Natural killer cell (primary cell): Measurements from ENCODE around the gene DAPK1. TPM values are rescaled to one million over a fixed set of nuclear protein-coding genes. Genes with fewer than 3 reads are reported as not detected.

Source experiments
- ATAC-seq, 3 donors: fragments of 150-1000 bp in 2 of 3; fragments of 200-7000 bp in 1 of 3; cut with Tn5 transposase; 1 replicate in 1 of 3; 2 replicates in 2 of 3; pipeline ENCODE4 v1.10.0; 2021; ENCODE audit warnings: mild to moderate bottlenecking in 2 of 3, moderate library complexity in 2 of 3
- DNase-seq, 2 donors: peaks; one replicate each; pipeline versions ENCODE4 v3.0.0 to v3.0.0-alpha.2; 2013 to 2021; ENCODE audit warnings: mixed read lengths in 1 of 2
- H3K27ac ChIP-seq: one replicate; pipeline ENCODE4 v1.5.1; 2013; ENCODE audit warnings: mild to moderate bottlenecking, low read length
- H3K27me3 ChIP-seq: one replicate; pipeline ENCODE4 v1.6.1; 2013; ENCODE audit warnings: low read length; ENCODE audit not compliant: control insufficient read depth, insufficient read depth
- H3K36me3 ChIP-seq: one replicate; pipeline ENCODE4 v1.6.1; 2013; ENCODE audit warnings: low read length; ENCODE audit not compliant: control insufficient read depth, insufficient read depth
- H3K4me1 ChIP-seq: one replicate; pipeline ENCODE4 v1.6.1; 2013; ENCODE audit warnings: low read length; ENCODE audit not compliant: control insufficient read depth, insufficient read depth
- H3K4me3 ChIP-seq: one replicate; pipeline ENCODE4 v1.5.1; 2013; ENCODE audit warnings: low read length
- H3K9me3 ChIP-seq: one replicate; pipeline ENCODE4 v1.6.1; 2013; ENCODE audit warnings: low read length; ENCODE audit not compliant: control insufficient read depth, insufficient read depth
- H3K27ac Mint-ChIP-seq, 2 donors: one replicate each; pipeline ENCODE4 v1.8.0; 2022; ENCODE audit warnings: mild to moderate bottlenecking in 2 of 2, mixed read lengths in 2 of 2, moderate library complexity in 1 of 2
- H3K27me3 Mint-ChIP-seq, 2 donors: one replicate each; pipeline ENCODE4 v1.8.0; 2022; ENCODE audit warnings: low read depth in 2 of 2, mixed read lengths in 2 of 2
- H3K36me3 Mint-ChIP-seq: one replicate; pipeline ENCODE4 v1.8.0; 2022; ENCODE audit warnings: mixed read lengths
- H3K4me1 Mint-ChIP-seq, 2 donors: one replicate each; pipeline ENCODE4 v1.8.0; 2022; ENCODE audit warnings: mixed read lengths in 2 of 2
- H3K4me3 Mint-ChIP-seq: one replicate; pipeline ENCODE4 v1.8.0; 2022; ENCODE audit warnings: mild to moderate bottlenecking, moderate library complexity, mixed read lengths
- H3K9me3 Mint-ChIP-seq, 2 donors: one replicate each; pipeline ENCODE4 v1.8.0; 2022; ENCODE audit warnings: mixed read lengths in 2 of 2
- CTCF ChIP-seq: fragments of 200-600 bp; IDR thresholded peaks from one replicate; pipeline ENCODE4 v1.8.0; 2022; ENCODE audit warnings: antibody characterized with exemption
- WGBS: methylation state at CpG from one replicate; pipeline ENCODE4 v1.1.7; 2013; ENCODE audit warnings: missing lambda C conversion rate; ENCODE audit not compliant: insufficient coverage; 5-methylcytosine and 5-hydroxymethylcytosine counted together
- intact Hi-C: fragments of 100-400 bp; cut with micrococcal nuclease; formaldehyde crosslinking; loops from one replicate; pipeline ENCODE4 v1.14.2; 2022
- total RNA-seq, 4 donors: library from RNA; stranded (reverse); fragments of 120-200 nt in 1 of 4; gene quantifications; one replicate each; pipeline versions ENCODE4 v1.2.3 to v1.2.4, GENCODE V29; 2013 to 2022

Gene DAPK1
- total RNA-seq, 3 donors from 2014 or later (not counting 1 experiment from before 2014, with no cell fraction given): 12.2 to 26.5 (median 22.7) TPM

DNA sequence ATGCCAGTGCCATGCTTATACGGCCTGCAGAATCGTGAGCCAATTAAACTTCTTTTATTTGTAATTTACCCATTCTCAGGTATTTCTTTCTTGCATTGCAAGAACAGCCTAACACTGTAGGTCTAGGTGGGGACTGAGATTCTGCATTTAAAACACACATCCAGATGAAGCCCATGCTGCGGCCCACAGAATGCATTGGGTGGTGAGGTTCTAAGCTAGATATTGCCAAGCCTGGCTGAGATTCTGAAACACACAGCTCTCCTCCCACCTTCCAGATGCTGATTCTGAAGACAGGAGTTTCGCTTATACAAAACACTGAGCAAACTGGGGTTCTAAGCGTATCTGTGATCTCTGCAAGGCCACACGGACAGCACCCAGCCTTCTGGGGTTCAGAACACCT is 75.1 kb downstream of the DAPK1 start:
- no peak for ATAC-seq

GRCh38 chr9:87573841-87574342 is 76.2 kb downstream of the DAPK1 start:
- no peaks in the 10 kb centered on the region for H3K36me3 Mint-ChIP-seq
- ATAC-seq: no peak
- no peaks in the 10 kb centered on the region for H3K9me3 Mint-ChIP-seq

More for the DNA sequence above, 75.1 kb downstream of the DAPK1 start:
- no peaks in the 10 kb centered on the region for H3K27me3 ChIP-seq
- H3K27ac ChIP-seq: no peak overlapping the region
- intact Hi-C loops: no loop called here
- H3K27me3 Mint-ChIP-seq: no peaks in the 10 kb centered on the region
- WGBS: 81% methylated on average over 6 of the region's 6 CpGs
- H3K4me1 Mint-ChIP-seq: no peaks in the 10 kb centered on the region
- no peaks in the 10 kb centered on the region for H3K4me1 ChIP-seq
- no peaks in the 10 kb centered on the region for H3K36me3 ChIP-seq
- TF ChIP-seq CTCF: no peak
- H3K36me3 Mint-ChIP-seq: no peaks in the 10 kb centered on the region
- H3K4me3 ChIP-seq: no peak overlapping the region
- no peak overlapping the region for H3K4me3 Mint-ChIP-seq
- no peaks in the 10 kb centered on the region for H3K9me3 ChIP-seq
- DNase-seq: no peak
- no peak overlapping the region for H3K27ac Mint-ChIP-seq
- no peaks in the 10 kb centered on the region for H3K9me3 Mint-ChIP-seq

GRCh38 chr9:87577746-87578145 is 80.1 kb downstream of the DAPK1 start:
- intact Hi-C loops: no loop called here
- WGBS: 96% methylated on average over 4 of the region's 7 CpGs
- no peaks in the 10 kb centered on the region for H3K9me3 ChIP-seq
- Mint-ChIP-seq H3K27me3 (no peaks in the 10 kb centered on the region), H3K9me3 (no peaks in the 10 kb centered on the region), H3K4me1 (no peaks in the 10 kb centered on the region), H3K4me3 (no peak overlapping the region), H3K36me3 (no peaks in the 10 kb centered on the region), H3K27ac (no peak overlapping the region)
- H3K27me3 ChIP-seq: no peaks in the 10 kb centered on the region
- TF ChIP-seq CTCF: no peak
- ATAC-seq (no peak), DNase-seq (no peak)
- H3K36me3 ChIP-seq: no peaks in the 10 kb centered on the region
- no peak overlapping the region for H3K27ac ChIP-seq
- no peaks in the 10 kb centered on the region for H3K4me1 ChIP-seq
- no peak overlapping the region for H3K4me3 ChIP-seq

More at GRCh38 chr9:87573841-87574342, 76.2 kb downstream of the DAPK1 start:
- H3K27ac Mint-ChIP-seq: no peak overlapping the region
- no CpG with 5 or more reads among the region's 1 CpG for WGBS
- intact Hi-C loops: no loop called here
- no peak for TF ChIP-seq CTCF
- no peak overlapping the region for H3K27ac ChIP-seq
- no peak for DNase-seq
- no peaks in the 10 kb centered on the region for H3K9me3 ChIP-seq
- no peaks in the 10 kb centered on the region for H3K27me3 ChIP-seq
- no peaks in the 10 kb centered on the region for H3K27me3 Mint-ChIP-seq
- no peaks in the 10 kb centered on the region for H3K36me3 ChIP-seq
- no peak overlapping the region for H3K4me3 ChIP-seq
- H3K4me1 Mint-ChIP-seq: no peaks in the 10 kb centered on the region
- H3K4me3 Mint-ChIP-seq: no peak overlapping the region
- no peaks in the 10 kb centered on the region for H3K4me1 ChIP-seq

DNA sequence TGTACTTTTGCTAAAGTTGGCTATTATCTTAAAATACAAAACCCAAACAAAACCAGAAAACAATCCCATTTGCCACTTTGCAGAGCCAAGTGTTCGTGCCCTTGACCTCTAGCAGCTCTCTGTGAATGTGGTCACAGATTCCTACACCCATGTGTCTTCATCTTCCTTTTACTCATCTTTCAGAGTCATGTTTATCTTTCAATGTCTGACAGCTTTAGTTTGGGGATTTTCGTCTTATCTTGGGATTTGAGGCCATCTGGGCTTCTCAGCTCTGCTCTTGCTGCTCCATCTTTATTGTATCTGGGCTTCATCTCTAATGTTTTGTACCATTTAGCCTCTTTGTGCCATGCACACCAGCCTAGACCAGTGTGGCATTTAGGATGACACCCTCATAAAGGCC is 81.0 kb downstream of the DAPK1 start:
- H3K27ac ChIP-seq: no peak overlapping the region
- H3K36me3 Mint-ChIP-seq: no peaks in the 10 kb centered on the region
- no peaks in the 10 kb centered on the region for H3K4me1 Mint-ChIP-seq
- ATAC-seq: no peak
- no peak for TF ChIP-seq CTCF
- WGBS: 67% methylated on average over 2 of the region's 2 CpGs
- no peaks in the 10 kb centered on the region for H3K9me3 Mint-ChIP-seq
- H3K36me3 ChIP-seq: no peaks in the 10 kb centered on the region
- H3K27me3 Mint-ChIP-seq: peaks cover 0 to 2% of the 10 kb centered on the region in 2 donors
- intact Hi-C loops: no loop called here
- H3K4me1 ChIP-seq: no peaks in the 10 kb centered on the region
- no peak overlapping the region for H3K27ac Mint-ChIP-seq
- DNase-seq: no peak
- no peaks in the 10 kb centered on the region for H3K9me3 ChIP-seq
- no peak overlapping the region for H3K4me3 Mint-ChIP-seq
- H3K4me3 ChIP-seq: no peak overlapping the region
- no peaks in the 10 kb centered on the region for H3K27me3 ChIP-seq
